Activated effector memory CD4-positive, alpha-beta T cell treated with Interleukin-2 at 50 U/mL for 16 hours (primary cell): ENCODE measurements around the gene CYS1.

Experiments
- DNase-seq: peaks from one replicate; pipeline ENCODE4 v3.0.0-alpha.2; 2020

CYS1 gene

DNA sequence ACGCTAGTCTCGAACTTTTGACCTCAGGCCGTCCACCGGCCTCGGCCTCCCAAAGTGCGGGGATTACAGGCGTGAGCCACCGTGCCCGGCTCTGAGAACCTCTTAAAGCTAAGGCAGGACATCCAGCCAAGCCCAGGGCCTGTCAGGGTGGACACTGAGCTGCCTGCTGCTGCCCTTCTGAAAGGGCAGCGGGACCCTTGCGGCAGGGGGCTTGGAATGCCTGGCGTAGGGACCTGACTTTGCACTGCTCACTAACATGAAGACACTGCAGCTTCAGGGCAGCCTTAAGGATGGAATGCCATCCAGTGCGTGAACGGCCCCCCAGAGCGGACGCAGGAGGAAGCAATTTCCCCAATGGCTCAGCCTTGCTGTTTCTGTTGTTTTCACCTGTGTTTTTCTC lies 9.0 kb downstream of the CYS1 start:
- DNase-seq = no peak

DNA sequence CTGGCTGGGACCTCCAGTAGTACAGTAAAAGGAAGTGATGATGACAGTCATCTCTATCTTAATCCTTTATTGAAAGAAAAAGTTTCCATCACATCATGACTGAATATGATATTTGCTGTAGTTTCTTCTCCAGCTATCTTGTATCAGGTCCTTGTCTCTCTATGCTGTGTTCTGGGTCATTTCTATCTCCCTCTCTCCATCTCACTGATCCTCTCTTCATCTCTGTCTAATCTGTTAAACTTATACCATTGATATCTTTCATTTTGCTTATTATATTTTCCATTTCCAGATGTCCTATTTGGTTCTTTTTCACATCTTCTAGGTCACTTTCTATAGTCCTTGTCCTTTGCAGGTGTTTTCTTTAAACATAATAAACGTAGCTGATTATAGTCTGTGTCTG lies 12.3 kb downstream of the CYS1 start:
- DNase-seq = no peak

DNA sequence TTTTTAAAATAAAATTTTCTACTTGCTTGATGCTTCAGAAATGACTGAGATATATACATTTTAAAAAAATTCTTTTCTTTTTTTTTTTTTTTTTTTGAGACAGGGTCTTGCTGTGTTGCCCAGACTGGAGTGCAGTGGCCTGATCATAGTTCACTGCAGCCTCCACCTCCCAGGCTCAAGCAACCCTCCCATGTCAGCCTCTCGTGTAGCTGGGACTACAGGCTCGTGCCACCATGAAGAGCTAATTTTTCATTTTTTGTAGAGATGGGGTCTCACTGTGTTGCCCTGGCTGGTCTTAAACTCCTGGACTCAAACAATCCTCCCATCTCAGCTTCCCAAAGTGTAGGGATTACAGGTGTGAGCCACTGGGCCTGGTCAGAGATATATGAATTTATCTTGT lies 12.9 kb downstream of the CYS1 start:
- no peak for DNase-seq

DNA sequence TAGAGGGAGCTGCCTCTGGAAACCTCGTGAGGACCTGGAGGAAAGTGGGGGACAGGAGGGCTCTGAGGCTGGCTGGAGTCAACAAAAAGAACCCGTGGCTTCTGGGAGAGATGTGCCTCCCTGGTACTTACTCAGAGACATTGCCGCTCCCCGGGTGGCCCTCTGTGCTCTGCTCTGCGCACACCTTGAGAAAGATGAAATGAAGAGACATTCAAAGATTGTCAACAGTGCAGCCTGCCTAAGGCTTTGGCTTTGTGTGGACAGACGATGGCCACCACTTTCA lies 14.5 kb downstream of the CYS1 start:
- DNase-seq = no peak

DNA sequence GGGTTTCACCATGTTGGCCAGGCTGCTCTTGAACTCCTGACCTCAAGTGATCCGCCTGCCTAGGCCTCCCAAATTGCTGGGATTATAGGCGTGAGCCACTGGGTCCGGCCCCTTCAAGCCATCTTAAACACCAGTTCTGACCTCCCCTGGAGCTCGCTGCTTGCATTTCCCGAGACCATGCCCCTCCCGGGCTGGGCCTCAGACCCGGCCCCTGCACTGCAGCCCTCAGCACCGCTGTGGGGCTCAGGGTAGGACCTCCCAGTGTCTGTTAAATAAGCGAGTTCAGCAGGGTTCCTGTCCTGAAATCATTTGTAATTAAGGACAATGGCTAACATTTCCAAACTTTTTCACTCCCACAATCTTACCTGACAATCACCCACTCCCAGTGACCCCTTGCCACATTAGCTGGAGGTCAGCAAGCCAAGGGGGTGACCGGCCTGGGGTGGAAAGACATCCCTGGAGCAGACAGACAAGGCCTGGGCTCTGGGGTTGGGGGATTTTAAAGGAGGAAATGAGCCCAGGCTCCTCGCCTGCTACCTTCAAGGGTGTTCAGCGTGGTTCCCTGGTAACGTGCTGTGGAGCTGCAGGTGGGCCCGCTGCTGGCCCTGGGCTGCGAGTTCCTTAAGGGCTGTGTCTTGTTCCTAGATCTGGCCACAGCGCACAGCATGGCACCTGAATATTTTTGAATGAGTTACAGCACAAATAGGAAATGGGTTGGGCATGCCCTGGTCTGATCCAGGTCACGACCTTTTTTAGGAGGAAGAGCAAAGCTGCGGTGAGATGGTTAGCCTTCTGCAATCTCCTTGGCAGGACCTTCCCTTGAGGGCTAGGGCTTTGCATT lies 15.1 kb downstream of the CYS1 start:
- DNase-seq = no peak

DNA sequence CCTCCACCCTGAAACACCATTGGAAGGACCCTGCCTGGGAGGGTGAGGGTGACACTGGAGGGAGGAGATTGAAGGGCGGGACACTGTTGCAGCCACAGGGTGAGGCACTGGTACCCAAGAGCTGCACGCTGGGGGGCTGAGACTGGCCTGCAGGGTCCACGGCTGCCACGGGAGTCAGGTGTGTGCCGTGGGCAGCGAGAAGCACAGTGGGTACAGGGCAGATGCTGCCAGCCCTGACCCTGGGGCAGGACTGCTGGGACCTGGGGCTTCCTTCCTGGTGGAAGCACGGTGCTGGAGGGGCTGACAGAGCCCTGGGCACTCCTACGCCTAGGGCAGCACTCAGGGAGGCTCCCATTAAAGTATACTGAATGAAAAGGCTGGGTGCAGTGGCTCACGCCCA lies 16.6 kb downstream of the CYS1 start:
- DNase-seq = no peak

DNA sequence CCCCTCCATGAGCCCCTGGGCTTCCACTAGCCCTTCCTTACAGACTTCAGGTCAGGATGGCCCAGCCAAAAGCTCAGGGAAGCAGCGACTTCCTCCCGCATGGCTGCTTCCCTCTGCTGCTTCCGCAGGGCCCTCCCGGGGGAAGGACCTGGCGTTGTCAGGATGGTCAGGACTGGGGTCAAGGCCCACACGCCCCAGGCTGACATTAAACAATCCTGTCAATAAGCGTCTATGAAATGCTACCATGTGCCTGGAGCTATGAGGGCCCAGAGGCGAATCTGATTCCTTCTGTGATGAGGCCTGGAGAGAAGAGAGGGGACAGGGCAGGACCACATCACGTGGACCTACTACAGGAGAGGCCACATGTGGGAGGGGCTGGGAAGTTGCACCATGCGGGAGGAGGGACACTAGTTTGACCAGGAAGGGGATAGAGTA lies 17.3 kb downstream of the CYS1 start:
- DNase-seq = no peak

DNA sequence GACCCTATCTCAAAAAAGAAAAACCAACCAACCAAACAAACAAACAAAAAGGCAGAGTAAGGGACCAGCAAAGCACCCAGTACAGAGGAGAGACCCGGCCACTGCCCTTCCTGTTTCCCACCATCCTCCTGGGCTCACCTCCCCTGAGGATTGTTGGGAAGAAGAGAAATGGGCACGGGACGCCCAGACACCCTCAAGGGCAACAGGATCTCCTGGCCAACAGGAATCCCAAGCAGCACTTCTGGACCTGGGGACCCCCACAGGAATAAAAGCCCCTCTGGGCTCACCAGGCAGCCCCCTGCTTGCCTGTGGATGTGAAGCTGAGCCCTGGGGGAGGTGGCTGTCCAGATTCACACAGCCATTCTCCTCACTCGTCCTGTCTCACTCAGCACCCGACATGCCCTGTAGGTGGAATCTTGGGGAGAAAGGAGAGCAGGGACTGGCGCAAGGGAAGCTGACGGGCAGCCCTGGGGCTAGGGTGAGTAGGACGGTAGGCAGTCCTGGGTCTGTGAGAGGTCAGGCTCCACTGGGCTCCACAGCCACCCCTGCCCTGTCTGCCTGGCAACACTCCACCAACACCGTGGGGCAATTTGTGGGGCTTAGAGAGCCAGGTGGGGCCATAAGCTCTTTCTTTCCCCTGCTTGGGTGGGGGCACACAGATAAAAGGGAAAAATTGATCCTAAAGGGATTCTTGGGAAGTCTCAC lies 18.8 kb downstream of the CYS1 start:
- no peak for DNase-seq

DNA sequence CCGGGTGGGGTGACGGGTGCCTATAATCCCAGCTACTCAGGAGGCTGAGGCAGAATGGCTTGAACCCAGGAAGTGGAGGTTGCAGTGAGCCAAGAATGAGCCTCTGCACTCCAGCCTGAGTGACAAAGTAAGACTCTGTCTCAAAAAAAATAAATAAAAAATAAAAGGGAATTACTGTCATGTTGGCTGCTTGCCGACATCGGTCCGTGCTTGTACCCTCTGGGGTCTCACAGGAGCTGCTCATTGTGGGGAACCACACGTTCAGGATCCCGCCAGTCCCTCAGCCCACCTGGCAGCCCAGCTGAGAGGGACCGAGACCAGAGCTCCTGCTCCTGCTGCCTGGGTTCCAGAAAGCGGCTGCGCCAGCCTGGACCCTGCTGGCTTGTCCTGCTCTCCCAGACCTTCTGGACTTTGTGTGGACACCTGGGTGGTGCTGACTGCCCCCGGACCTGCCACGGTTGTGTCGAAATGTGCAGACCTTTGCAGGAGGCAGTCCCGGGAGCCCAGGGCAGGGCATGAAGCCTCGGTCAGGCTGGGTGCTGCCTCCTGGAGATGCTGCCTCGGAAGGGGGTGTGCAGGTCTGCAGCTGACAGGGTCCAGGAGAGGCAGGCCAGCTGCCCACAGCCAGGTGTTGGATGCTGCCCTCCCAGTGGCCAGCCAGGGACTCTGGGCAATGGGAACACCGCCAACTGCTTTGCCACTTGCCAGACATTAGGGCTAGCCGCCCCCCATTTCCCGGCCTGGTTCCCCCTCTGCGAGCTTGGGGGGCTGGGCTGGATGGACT lies 20.5 kb downstream of the CYS1 start:
- DNase-seq = no peak

DNA sequence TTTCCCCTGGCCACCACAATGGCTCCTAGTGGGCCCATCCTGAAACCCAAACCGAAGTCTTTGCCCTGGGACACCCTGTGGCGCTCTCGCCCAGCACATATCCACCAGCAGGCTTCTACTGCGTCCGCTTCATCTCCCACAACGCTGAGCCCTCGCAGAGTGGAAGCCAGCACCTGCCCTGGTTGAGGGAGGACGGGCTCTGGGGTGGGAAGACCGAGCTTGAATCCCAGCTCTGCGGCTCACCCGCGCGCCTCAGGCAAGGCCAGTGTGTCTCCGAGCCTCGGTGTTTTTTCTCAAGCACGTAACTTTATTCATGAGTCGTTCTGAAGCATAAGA lies 21.2 kb downstream of the CYS1 start:
- no peak for DNase-seq

DNA sequence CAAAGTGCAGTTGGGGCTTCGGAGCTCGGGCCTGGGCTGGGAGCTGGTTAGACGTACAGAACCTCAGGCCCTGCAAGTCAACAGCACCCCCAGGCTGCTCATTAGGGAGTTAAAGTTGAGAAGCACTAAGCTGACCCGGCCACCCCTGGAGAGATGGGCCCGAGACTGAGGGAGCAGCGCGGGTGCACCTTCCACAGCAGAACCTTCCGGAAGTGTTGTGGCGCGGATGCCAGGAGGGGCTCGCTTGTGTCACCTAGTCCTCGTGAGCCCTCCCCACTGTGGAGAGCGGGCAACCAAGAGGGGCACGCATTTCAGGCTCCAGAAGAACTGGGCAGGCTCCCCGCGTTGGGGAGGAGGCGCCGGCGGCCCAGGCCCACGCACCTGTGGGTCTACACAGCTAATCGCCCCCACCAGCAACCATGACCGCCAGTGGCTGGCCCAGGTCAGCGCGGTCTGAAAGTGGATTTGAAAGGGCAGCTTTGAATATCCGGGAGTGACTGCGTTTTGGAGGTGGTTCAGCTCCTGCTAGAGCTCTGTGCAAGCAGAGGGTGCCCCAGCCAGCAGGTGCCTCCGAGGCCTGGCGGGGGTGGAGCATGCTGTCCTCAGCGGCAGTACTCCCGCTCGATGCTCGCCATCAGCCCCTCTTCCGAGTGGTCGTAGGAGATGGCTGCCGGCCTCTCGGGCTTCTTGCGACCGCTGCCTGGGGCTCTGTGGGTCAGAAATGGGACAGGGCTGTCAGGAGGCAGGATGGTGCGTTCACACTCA lies 21.8 kb downstream of the CYS1 start:
- DNase-seq = no peak

DNA sequence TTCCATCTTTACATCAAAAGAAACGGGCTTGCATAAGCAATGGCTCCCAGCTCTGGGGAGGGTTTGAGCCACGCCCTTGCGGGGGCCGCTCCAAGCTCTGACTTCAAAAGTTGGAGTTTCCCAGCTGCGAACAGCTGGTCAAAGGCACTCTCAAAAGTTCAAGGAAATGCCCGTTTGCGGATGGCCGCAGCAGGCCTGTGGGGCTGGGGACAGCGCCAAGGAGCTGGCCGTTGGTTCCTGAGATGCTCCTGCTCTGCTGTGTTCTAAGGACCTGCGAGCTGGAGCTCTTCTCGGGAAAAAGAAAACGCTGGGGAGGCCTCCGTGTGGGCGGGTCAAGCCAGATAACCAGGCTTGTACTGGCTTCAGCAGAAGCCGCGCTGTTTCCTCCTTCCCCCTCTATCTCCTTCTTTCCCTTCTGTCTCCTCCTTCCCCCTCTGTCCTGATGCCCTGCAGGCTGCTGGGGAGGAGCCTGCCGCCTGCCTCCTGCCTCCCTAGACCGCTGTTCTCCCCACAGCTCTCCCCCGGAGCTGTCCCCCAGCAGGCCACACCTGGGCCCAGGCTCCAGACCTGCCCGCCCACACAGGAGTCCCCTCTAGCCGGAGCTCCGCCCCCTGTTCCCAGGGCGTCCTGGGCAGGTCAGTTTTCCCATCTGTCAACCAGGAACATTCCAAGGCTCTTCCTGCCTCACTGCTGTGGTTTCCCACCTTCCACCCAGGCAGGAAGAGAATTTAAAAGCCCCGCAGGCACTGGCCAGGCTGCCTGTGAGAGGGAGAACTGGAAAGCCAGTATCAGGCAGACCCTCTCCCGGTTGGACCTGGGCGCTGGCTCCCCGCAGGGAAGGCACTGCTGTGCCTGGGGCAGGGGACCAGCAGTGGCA lies 22.7 kb downstream of the CYS1 start:
- DNase-seq = no peak

DNA sequence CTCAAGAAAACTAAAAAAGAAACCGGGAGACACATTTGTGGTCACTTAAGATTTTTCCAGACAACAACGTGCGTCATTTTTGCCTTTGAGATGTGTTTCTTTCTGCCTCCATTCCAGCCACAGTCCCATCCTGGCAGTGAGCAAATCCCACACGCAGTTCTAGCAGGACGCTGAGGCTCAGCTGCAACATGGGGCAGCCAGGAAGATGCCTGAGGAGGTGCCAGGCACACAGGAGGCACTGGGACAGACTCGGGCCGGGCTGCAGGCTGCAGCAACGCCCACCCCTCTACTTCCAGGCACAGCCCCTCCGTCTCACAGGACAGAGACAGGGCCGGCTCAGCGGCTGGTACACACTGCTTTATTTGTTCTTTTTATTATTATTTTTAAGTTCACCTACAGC lies 23.8 kb downstream of the CYS1 start:
- DNase-seq = no peak

DNA sequence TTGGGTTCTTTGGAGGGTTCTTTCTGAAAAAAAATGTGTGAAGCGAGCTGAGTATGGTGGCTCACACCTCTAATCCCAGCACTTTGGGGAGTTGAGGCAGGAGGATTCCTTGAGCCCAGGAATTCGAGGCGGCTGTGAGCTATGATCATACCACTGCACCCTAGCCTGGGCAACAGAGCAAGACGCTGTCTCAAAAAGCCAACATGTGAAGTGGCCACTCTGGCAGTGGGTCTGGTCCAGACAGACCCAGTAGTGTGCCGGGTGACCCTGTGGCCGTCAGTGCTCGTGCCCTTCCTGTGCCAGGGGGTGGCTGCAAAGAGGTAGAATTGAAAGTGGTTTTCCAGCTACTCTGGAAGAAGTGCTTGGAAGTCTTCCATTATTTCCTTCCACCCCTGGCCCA lies 25.2 kb downstream of the CYS1 start:
- DNase-seq = no peak

DNA sequence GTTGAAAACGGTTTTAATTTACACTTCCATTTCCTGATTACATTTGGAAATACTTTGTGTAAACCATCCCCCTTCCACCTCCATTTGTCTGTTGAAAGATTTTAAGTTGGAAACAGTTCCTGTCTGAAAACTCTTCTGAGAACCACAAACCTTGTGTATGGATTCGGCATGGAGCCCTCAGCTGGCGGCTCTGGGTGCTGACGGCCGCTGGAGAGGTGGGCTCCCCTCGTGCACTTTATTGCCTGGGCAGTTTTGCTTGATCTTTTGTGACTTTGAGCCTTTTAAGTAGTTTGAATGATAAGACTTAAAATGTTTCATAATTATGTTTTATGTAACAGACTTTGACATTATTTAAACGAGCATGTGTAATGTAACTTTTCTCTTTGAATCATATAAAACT lies 25.8 kb downstream of the CYS1 start:
- DNase-seq = no peak

DNA sequence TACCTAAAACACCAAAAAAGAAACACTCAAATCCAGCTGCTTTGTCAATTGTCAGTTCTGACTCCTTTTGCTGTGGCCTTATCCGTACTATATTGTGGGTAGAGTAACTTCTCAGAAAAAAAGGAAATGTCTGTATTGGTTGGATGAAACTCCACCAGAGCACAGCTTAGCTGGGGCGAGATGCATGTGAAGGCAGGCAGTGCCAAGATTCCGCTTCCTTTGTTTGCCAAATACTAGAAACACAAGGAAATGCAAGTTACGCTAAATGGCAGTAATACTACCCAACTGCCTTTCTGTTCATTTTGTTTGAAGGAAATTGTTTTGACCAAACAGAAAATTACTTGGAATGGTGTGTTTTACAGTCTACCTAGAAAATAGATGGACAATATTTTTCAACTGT lies 26.9 kb downstream of the CYS1 start:
- no peak for DNase-seq

DNA sequence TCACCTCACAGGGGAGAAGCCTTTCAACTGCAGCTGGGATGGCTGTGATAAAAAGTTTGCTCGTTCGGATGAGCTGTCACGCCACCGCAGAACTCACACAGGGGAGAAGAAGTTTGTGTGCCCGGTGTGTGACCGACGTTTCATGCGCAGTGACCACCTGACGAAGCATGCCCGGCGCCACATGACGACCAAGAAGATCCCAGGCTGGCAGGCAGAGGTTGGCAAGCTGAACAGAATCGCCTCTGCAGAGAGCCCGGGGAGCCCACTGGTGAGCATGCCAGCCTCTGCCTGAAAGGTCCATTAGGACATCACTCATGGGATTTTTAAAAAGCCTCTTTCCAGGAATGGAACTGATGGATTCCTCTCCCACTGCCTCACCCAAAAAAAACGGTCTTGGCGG lies 28.0 kb downstream of the CYS1 start:
- no peak for DNase-seq

DNA sequence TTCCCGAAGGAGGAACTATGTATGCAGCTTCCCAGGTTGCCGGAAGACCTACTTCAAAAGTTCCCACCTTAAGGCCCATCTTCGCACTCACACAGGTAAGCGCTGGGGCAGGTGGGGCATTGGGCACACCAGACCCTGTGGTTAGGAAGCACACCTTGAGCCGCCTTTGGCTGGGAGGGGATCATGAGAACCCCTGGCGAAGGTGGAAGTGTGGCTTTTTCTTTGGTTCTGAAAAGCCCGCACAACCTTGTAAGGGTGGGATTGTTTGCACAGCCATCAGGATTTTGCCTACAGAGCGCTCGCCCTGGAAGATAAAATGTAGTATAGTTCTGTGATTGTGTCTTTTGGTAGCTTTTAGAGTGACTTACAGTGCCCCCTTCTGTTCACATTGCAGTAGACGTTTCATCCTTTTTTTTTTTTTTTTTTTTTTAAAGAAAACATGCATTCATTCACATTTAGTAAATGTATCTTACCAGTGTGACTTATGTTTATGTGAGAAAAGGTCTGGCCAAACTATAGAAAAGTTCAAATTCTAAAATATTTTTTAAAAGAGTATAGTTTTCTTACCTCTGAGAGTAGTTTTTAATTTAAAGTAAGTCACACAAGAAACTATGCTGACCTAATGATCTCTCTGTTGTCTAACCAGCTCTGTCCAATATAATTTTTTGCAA lies 31.6 kb downstream of the CYS1 start:
- DNase-seq = no peak

DNA sequence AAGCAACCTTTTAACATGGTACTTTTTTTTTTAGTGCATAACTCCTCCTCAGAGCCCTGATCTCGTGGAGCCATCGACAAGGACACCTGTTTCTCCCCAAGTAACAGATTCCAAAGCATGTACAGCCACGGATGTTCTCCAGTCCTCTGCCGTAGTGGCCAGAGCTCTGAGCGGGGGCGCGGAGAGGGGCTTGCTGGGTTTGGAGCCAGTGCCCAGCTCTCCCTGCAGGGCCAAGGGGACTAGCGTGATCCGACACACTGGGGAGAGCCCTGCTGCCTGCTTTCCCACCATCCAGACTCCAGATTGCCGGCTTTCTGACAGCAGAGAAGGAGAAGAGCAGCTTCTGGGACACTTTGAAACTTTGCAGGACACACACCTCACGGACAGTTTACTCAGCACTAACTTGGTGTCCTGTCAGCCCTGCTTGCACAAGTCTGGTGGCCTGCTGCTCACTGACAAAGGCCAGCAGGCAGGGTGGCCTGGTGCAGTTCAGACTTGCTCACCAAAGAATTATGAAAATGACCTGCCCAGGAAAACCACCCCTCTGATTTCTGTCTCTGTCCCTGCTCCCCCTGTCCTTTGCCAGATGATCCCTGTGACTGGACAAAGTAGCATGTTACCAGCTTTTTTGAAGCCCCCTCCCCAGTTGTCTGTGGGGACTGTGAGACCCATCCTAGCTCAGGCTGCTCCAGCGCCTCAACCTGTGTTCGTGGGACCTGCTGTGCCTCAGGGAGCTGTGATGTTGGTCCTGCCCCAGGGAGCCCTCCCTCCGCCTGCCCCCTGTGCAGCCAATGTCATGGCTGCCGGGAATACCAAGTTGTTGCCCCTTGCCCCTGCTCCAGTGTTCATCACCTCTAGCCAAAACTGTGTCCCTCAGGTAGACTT lies 32.4 kb downstream of the CYS1 start:
- no peak for DNase-seq

DNA sequence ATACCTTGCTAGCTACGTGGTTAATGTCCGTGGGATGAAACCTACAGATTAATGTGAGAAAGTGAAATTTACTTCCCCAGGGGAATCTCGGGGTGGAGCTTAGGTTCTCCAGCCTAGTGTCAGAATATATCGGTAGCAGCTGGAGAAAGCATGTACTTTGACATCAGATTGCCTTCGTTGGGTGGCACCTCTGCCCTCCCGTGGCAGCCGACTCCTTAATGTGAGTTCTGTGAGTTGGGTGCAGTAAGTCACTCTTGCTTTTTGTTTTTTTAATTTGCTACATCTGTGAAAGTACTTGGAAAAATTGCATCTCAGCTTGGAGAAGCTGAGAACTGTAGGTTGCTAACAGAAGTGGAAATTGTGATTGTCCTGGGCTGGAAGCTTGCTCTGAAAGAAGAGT lies 33.3 kb downstream of the CYS1 start:
- no peak for DNase-seq
